Measurements from ENCODE around the gene AQP12B. TPM values are rescaled to one million over a fixed set of nuclear protein-coding genes. Genes with fewer than 3 reads are reported as not detected.

Gene AQP12B
- total RNA-seq, 3 donors from 2014 or later, result not detected

GRCh38 chr2:240708457-240708856 lies 25.8 kb upstream of the AQP12B start:
- no peaks in the 10 kb centered on the region for H3K9me3 ChIP-seq
- no peak overlapping the region for H3K4me3 ChIP-seq
- DNase-seq (ENCODE audit: low spot score in 2 of 2), result no peak
- no peaks in the 10 kb centered on the region for H3K36me3 ChIP-seq
- H3K4me1 ChIP-seq, result no peaks in the 10 kb centered on the region
- TF ChIP-seq CTCF (IDR thresholded peaks at IDR 0.05) (no peak), POLR2A (IDR thresholded peaks at IDR 0.05) (no peak), POLR2AphosphoS5 (IDR thresholded peaks at IDR 0.05) (no peak)
- H3K27me3 ChIP-seq, result peaks cover 0 to 24% of the 10 kb centered on the region in 2 donors
- intact Hi-C loops (cut with DNase I; ENCODE audit: low total_unique reads), result no loop called here
- no peak overlapping the region for H3K27ac ChIP-seq

- Histone ChIP-seq H3K36me3 (no peaks in the 10 kb centered on the region), H3K27me3 (peaks cover 0 to 31% of the 10 kb centered on the region in 2 donors), H3K27ac (no peak overlapping the region), H3K9me3 (no peaks in the 10 kb centered on the region), H3K4me3 (no peak overlapping the region), H3K4me1 (no peaks in the 10 kb centered on the region)
- DNase-seq (ENCODE audit: low spot score in 2 of 2), result no peak
- TF ChIP-seq POLR2AphosphoS5 (IDR thresholded peaks at IDR 0.05), result no peak
- TF ChIP-seq POLR2A (IDR thresholded peaks at IDR 0.05), result no peak
- no peak for TF ChIP-seq CTCF (IDR thresholded peaks at IDR 0.05)
- intact Hi-C loops (cut with DNase I; ENCODE audit: low total_unique reads), result no loop called here
Observed at GRCh38 chr2:240707821-240708220, 25.1 kb upstream of the AQP12B start.

- Histone ChIP-seq H3K9me3 (no peaks in the 10 kb centered on the region), H3K36me3 (no peaks in the 10 kb centered on the region), H3K4me3 (no peak overlapping the region), H3K4me1 (no peaks in the 10 kb centered on the region), H3K27ac (no peak overlapping the region), H3K27me3 (peaks cover 0 to 37% of the 10 kb centered on the region in 2 donors)
- no peak for DNase-seq (ENCODE audit: low spot score in 2 of 2)
- TF ChIP-seq CTCF (IDR thresholded peaks at IDR 0.05) (no peak), POLR2AphosphoS5 (IDR thresholded peaks at IDR 0.05) (no peak), POLR2A (IDR thresholded peaks at IDR 0.05) (no peak)
- intact Hi-C loops (cut with DNase I; ENCODE audit: low total_unique reads), result no loop called here
Observed at GRCh38 chr2:240707043-240707756, 24.5 kb upstream of the AQP12B start.

GRCh38 chr2:240705204-240705791 lies 22.6 kb upstream of the AQP12B start:
- H3K9me3 ChIP-seq, result no peaks in the 10 kb centered on the region
- TF ChIP-seq CTCF (IDR thresholded peaks at IDR 0.05) (no peak), POLR2A (IDR thresholded peaks at IDR 0.05) (no peak), POLR2AphosphoS5 (IDR thresholded peaks at IDR 0.05) (no peak)
- intact Hi-C loops (cut with DNase I; ENCODE audit: low total_unique reads), result no loop called here
- H3K4me1 ChIP-seq, result no peaks in the 10 kb centered on the region
- no peak for DNase-seq (ENCODE audit: low spot score in 2 of 2)
- H3K36me3 ChIP-seq, result no peaks in the 10 kb centered on the region
- H3K4me3 ChIP-seq, result no peak overlapping the region
- H3K27me3 ChIP-seq, result peaks cover 0 to 51% of the 10 kb centered on the region in 2 donors
- H3K27ac ChIP-seq, result no peak overlapping the region

DNA sequence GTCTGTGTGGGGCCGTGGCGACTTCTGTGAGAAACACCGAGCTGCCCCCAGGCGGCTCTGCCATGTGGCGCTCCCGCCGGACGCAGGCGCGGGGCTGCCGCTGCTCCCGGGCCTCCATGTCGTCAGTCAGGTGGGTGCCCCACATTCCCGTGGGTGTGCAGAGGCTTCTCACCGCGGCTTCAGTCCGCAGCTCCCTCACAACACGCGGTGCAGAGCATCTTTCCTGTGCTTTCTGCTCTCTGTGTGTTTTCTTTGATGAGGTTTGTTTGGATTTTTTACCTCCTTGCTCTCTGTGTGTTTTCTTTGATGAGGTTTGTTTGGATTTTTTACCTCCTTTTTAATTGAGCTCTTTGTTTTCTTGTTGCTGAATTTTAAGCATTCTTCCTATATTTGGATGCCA lies 22.0 kb upstream of the AQP12B start:
- Histone ChIP-seq H3K4me1 (no peaks in the 10 kb centered on the region), H3K36me3 (no peaks in the 10 kb centered on the region), H3K4me3 (no peak overlapping the region), H3K9me3 (no peaks in the 10 kb centered on the region), H3K27ac (no peak overlapping the region), H3K27me3 (peaks cover 0 to 51% of the 10 kb centered on the region in 2 donors)
- intact Hi-C loops (cut with DNase I; ENCODE audit: low total_unique reads), result no loop called here
- no peak for DNase-seq (ENCODE audit: low spot score in 2 of 2)
- TF ChIP-seq CTCF (IDR thresholded peaks at IDR 0.05) (no peak), POLR2AphosphoS5 (IDR thresholded peaks at IDR 0.05) (no peak), POLR2A (IDR thresholded peaks at IDR 0.05) (no peak)
